NCI-H446 (cell line): ENCODE measurements around the gene CRACDL.

Experiments
- DNase-seq, 2 experiments: peaks; one replicate each; lab custom pipeline; 2025; lab: John Stamatoyannopoulos, UW

CRACDL gene

GRCh38 chr2:98935777-98936352, at the start of gene CRACDL:
Gene CRACDL, minus strand, starts transcription at chr2:98936225. Its CDS starts 89,425 bp downstream, at chr2:98846800.
- DNase-seq = no peak

- no peak for DNase-seq
These were observed 39.6 kb upstream of the CRACDL start for GRCh38 chr2:98975611-98976010.

- no peak for DNase-seq
These were observed 36.6 kb upstream of the CRACDL start for GRCh38 chr2:98972582-98973167.

GRCh38 chr2:98959810-98960507, 23.9 kb upstream of the CRACDL start:
- peak in 1 of 2 experiments; percentile 20 for DNase-seq

- DNase-seq = no peak
These were observed 16.9 kb upstream of the CRACDL start for GRCh38 chr2:98952966-98953365.

- DNase-seq = no peak
These were observed 13.1 kb upstream of the CRACDL start for GRCh38 chr2:98948956-98949739.

- no peak for DNase-seq
These were observed 11.5 kb upstream of the CRACDL start for GRCh38 chr2:98947554-98947953.

GRCh38 chr2:98946855-98947254, 10.8 kb upstream of the CRACDL start:
- DNase-seq = no peak

GRCh38 chr2:98944775-98945174, 8.8 kb upstream of the CRACDL start:
- DNase-seq = no peak

GRCh38 chr2:98940102-98940501, 4.1 kb upstream of the CRACDL start:
- no peak for DNase-seq

- DNase-seq = no peak
These were observed 1.9 kb upstream of the CRACDL start for GRCh38 chr2:98937906-98938305.

GRCh38 chr2:98936353-98937351, 627 bp upstream of the CRACDL start:
- DNase-seq = no peak

- DNase-seq = no peak
These were observed 784 bp downstream of the CRACDL start for GRCh38 chr2:98935111-98935770.

GRCh38 chr2:98932778-98933343, 3.2 kb downstream of the CRACDL start:
- DNase-seq = no peak

- no peak for DNase-seq
These were observed 3.9 kb downstream of the CRACDL start for GRCh38 chr2:98932164-98932563.

GRCh38 chr2:98931596-98931995, 4.4 kb downstream of the CRACDL start:
- no peak for DNase-seq

GRCh38 chr2:98929920-98930319, 6.1 kb downstream of the CRACDL start:
- DNase-seq = no peak

- DNase-seq = no peak
These were observed 7.8 kb downstream of the CRACDL start for GRCh38 chr2:98928242-98928641.

- DNase-seq = no peak
These were observed 9.0 kb downstream of the CRACDL start for GRCh38 chr2:98927027-98927426.

GRCh38 chr2:98926601-98927000, 9.4 kb downstream of the CRACDL start:
- no peak for DNase-seq

- DNase-seq = no peak
These were observed 11.1 kb downstream of the CRACDL start for GRCh38 chr2:98924910-98925309.
